K562 (cell line): ENCODE data around the gene CD24. TPM values are rescaled to one million over a fixed set of nuclear protein-coding genes. Genes with fewer than 3 reads are reported as not detected.

ENCODE experiments used
- ATAC-seq: fragments of 200-7000 bp; cut with Tn5 transposase; 3 replicates; pipeline ENCODE4 v1.9.1; 2020; ENCODE audit warnings: moderate library complexity
- BruUV-seq: library from RNA; stranded (reverse); fragments of 400-500 nt; replicated peaks from 2 replicates; lab custom pipeline; 2021; lab: Mats Ljungman, UMichigan
- CTCF ChIA-PET: fragments of 300-600 bp; formaldehyde crosslinking; extraction: SDS; loops from one replicate; lab custom pipeline; 2021; ENCODE audit warnings: low intra/inter-chr PET ratio; lab: Yijun Ruan, JAX
- POLR2A ChIA-PET: fragments of 300-600, 350-650 bp; sonication (Branson Sonifier 250); formaldehyde crosslinking; extraction: SDS; loops from one replicate; lab custom pipeline; 2021; ENCODE audit warnings: antibody characterized with exemption, inconsistent platforms; lab: Yijun Ruan, JAX
- DNase-seq, 4 experiments: peaks; one replicate each; pipeline versions ENCODE4 v3.0.0 to v3.0.0-alpha.2; 2011 to 2018; ENCODE audit warnings: low spot score in 3 of 4, mixed read lengths in 3 of 4; ENCODE audit errors: extremely low read depth in 1 of 4
- FAIRE-seq: peaks from 2 replicates; lab custom pipeline; 2011; peaks lifted over from hg19 to GRCh38; lab: Jason Lieb, UNC
- H2AFZ ChIP-seq: 2 replicates; pipeline ENCODE4 v1.6.0; 2011; ENCODE audit warnings: low read depth, low read length, control low read depth, inconsistent platforms
- H3K27ac ChIP-seq: fragments of 200-600 bp; 3 replicates; pipeline ENCODE4 v1.8.0; 2011; ENCODE audit warnings: low read depth, mild to moderate bottlenecking, control low read depth, inconsistent platforms, low read length, moderate library complexity, mixed read lengths; ENCODE audit errors: extremely low read depth
- H3K27me3 ChIP-seq, 2 experiments: fragments of 300-600 bp in 1 of 2; 2 replicates in 1 of 2; 3 replicates in 1 of 2; pipeline versions ENCODE4 v1.6.0 to v1.8.0; 2011; ENCODE audit warnings: inconsistent platforms in 2 of 2, low read length in 2 of 2, mild to moderate bottlenecking in 1 of 2, mixed read lengths in 1 of 2, moderate library complexity in 1 of 2; ENCODE audit not compliant: control insufficient read depth in 2 of 2, insufficient read depth in 2 of 2
- H3K36me3 ChIP-seq: fragments of 300-600 bp; 3 replicates; pipeline ENCODE4 v1.8.0; 2011; ENCODE audit warnings: mild to moderate bottlenecking, low read length, inconsistent platforms; ENCODE audit not compliant: control insufficient read depth, insufficient read depth
- H3K4me1 ChIP-seq, 2 experiments: fragments of 200-600 bp in 1 of 2; replicated peaks in 1 of 2; 2 replicates in 1 of 2; 3 replicates in 1 of 2; pipeline versions ENCODE4 v1.5.1 to v1.8.0; 2011; ENCODE audit warnings: inconsistent platforms in 2 of 2, low read length in 2 of 2, mild to moderate bottlenecking in 1 of 2, mixed read lengths in 1 of 2, moderate library complexity in 1 of 2; ENCODE audit not compliant: control insufficient read depth in 2 of 2, insufficient read depth in 2 of 2
- H3K4me2 ChIP-seq: 2 replicates; pipeline ENCODE4 v1.6.1; 2011; ENCODE audit warnings: low read length, control low read depth, inconsistent platforms, mixed read lengths; ENCODE audit not compliant: insufficient read depth
- H3K4me3 ChIP-seq: fragments of 200-600 bp; sonication (generic), shearing (Covaris generic); 2 replicates; pipeline ENCODE4 v1.5.1; 2016; ENCODE audit warnings: control low read depth, inconsistent platforms
- H3K79me2 ChIP-seq: fragments of 200-600 bp; 3 replicates; pipeline ENCODE4 v1.8.0; 2011; ENCODE audit warnings: low read length, inconsistent platforms; ENCODE audit not compliant: control insufficient read depth, insufficient read depth
- H3K9ac ChIP-seq, 2 experiments: 2 replicates each; pipeline versions ENCODE4 v1.6.0 to v1.6.1; 2011; ENCODE audit warnings: low read depth in 2 of 2, low read length in 2 of 2, control low read depth in 1 of 2, inconsistent platforms in 1 of 2, mild to moderate bottlenecking in 1 of 2, mixed read lengths in 1 of 2; ENCODE audit not compliant: insufficient read depth in 1 of 2
- H3K9me1 ChIP-seq: one replicate; pipeline ENCODE4 v1.6.0; 2011; ENCODE audit warnings: inconsistent platforms, mild to moderate bottlenecking, low read length, moderate library complexity; ENCODE audit not compliant: control insufficient read depth, insufficient read depth
- H3K9me3 ChIP-seq: replicated peaks from 2 replicates; pipeline ENCODE4 v1.5.1; 2011; ENCODE audit warnings: low read depth, low read length, inconsistent platforms; ENCODE audit not compliant: control insufficient read depth, insufficient read depth
- H4K20me1 ChIP-seq: replicated peaks from 2 replicates; pipeline ENCODE4 v1.6.1; 2011; ENCODE audit warnings: low read length, inconsistent platforms, mixed read lengths; ENCODE audit not compliant: control insufficient read depth, insufficient read depth
- BMI1 ChIP-seq: fragments of 150-350 bp; IDR thresholded peaks from 2 replicates; pipeline ENCODE4 v1.6.1; 2014; ENCODE audit warnings: low read length
- C11orf30 ChIP-seq: fragments of 450-650 bp; IDR thresholded peaks from 2 replicates; pipeline ENCODE4 v1.6.1; 2016; ENCODE audit warnings: low read depth, mild to moderate bottlenecking
- CTBP1 ChIP-seq: fragments of 450-650 bp; IDR thresholded peaks from 2 replicates; pipeline ENCODE4 v1.6.1; 2016; ENCODE audit warnings: borderline replicate concordance
- DEAF1 ChIP-seq: fragments of 450-650 bp; formaldehyde crosslinking; IDR thresholded peaks from 2 replicates; pipeline ENCODE4 v1.4.0; 2020; ENCODE audit warnings: mild to moderate bottlenecking, moderate library complexity
- FOXK2 ChIP-seq, 2 experiments: fragments of 450-650 bp; IDR thresholded peaks in 1 of 2; conservative IDR thresholded peaks in 1 of 2; 2 replicates each; pipeline ENCODE4 v1.6.1; 2016; ENCODE audit warnings: low read depth in 2 of 2, mild to moderate bottlenecking in 1 of 2
- MBD2 ChIP-seq: sonication (generic); IDR thresholded peaks from 2 replicates; pipeline ENCODE4 v1.6.1; 2016; ENCODE audit warnings: low read depth, borderline replicate concordance
- STAG1 ChIP-seq: sonication (generic); formaldehyde crosslinking; IDR thresholded peaks from 2 replicates; pipeline ENCODE4 v1.5.0; 2020; ENCODE audit warnings: missing genetic modification reagents, borderline replicate concordance
- TCF7 ChIP-seq: sonication (generic); IDR thresholded peaks from 2 replicates; pipeline ENCODE4 v1.6.1; 2016; ENCODE audit warnings: antibody characterized with exemption, borderline replicate concordance
- YY1 ChIP-seq, 3 experiments: IDR thresholded peaks; 2 replicates each; pipeline ENCODE4 v1.6.1; 2011; ENCODE audit warnings: low read length in 2 of 3, mild to moderate bottlenecking in 2 of 3, moderate library complexity in 2 of 3, borderline replicate concordance in 1 of 3, control low read depth in 1 of 3, low read depth in 1 of 3; ENCODE audit not compliant: insufficient read depth in 3 of 3, insufficient replicate concordance in 2 of 3, control insufficient read depth in 1 of 3, insufficient read length in 1 of 3; ENCODE audit errors: extremely low read depth in 1 of 3
- ZBTB17 ChIP-seq: fragments of 450-650 bp; formaldehyde crosslinking; IDR thresholded peaks from 2 replicates; pipeline ENCODE4 v1.4.0; 2020; ENCODE audit warnings: mild to moderate bottlenecking
- ZBTB34 ChIP-seq: fragments of 250-450 bp; sonication (Bioruptor Pico); IDR thresholded peaks from 2 replicates; pipeline ENCODE4 v1.8.0; 2021; ENCODE audit warnings: mild to moderate bottlenecking, moderate library complexity
- ZBTB9 ChIP-seq: fragments of 450-650 bp; formaldehyde crosslinking; IDR thresholded peaks from 2 replicates; pipeline ENCODE4 v1.4.0; 2020; ENCODE audit warnings: mild to moderate bottlenecking, moderate library complexity
- ZNF175 ChIP-seq: fragments of 200-800 bp; sonication (Bioruptor generic); IDR thresholded peaks from 2 replicates; pipeline ENCODE4 v1.6.1; 2016; ENCODE audit warnings: low read depth, mild to moderate bottlenecking, missing genetic modification characterization, missing compliant biosample characterization
- ZNF239 ChIP-seq: fragments of 250-450 bp; sonication (Bioruptor Pico); IDR thresholded peaks from 2 replicates; pipeline ENCODE4 v1.4.0; 2020; ENCODE audit warnings: mild to moderate bottlenecking
- WGBS: fragments of 100-300 bp; shearing (Covaris generic); methylation state at CpG from one replicate; pipeline ENCODE4 v1.1.6; 2016; ENCODE audit warnings: low coverage, mixed read lengths; ENCODE audit not compliant: insufficient coverage; ENCODE audit errors: missing lambda C conversion rate; 5-methylcytosine and 5-hydroxymethylcytosine counted together
- in situ Hi-C: fragments of 300-500 bp; cut with MboI; formaldehyde crosslinking; loops from 4 replicates; pipeline ENCODE4 v1.15.0; 2018; ENCODE audit warnings: inconsistent platforms, mixed read lengths
- intact Hi-C: fragments of 100-400 bp; cut with micrococcal nuclease; formaldehyde crosslinking; loops from 2 replicates; pipeline ENCODE4 v1.14.2; 2022
- polyA plus RNA-seq, 8 experiments: library from polyadenylated mRNA; depleted of rRNA in 4 of 8; stranded (reverse) in 5 of 8; unstranded in 3 of 8; fragments of >200 nt; fragmentation: Nextera tagmentation in 2 of 8; fragmentation: Illumina TruSeq in 1 of 8; extraction: Ambion mirVana in 2 of 8; extraction: Trizol in 1 of 8; gene quantifications; 2 replicates each; pipeline versions ENCODE4 v1.2.1 to v1.2.3, GENCODE V29; 2011 to 2014; ENCODE audit warnings: inconsistent platforms in 1 of 8, missing spikeins in 1 of 8
- total RNA-seq, 7 experiments: library from RNA; depleted of rRNA in 6 of 7; stranded (reverse); fragments of >200 nt in 6 of 7; fragmentation: Illumina TruSeq in 2 of 7; extraction: Trizol in 2 of 7; gene quantifications; 2 replicates each; pipeline versions ENCODE4 v1.2.1 to v1.2.3, GENCODE V29; 2011 to 2021; ENCODE audit warnings: low replicate concordance in 1 of 7

Gene CD24
- total and polyA plus RNA-seq, 9 of the 15 experiments (the other 6 are each of a cell fraction or from before 2014, with no cell fraction given): 8.8 to 155 (median 27.1) TPM

GRCh38 chr6:106979435-106979884 lies 4.9 kb upstream of the CD24 start:
- peak overlapping the region; percentile 46; the same call in 1 of the 2 replicates for H2AFZ ChIP-seq
- H3K79me2 ChIP-seq: no peaks in the 10 kb centered on the region
- intact Hi-C loops (loop anchor here (1.0 to 10.0 kb wide), 9 partner anchors 95 to 641 kb away; partner anchors contain the start of genes QRSL1 and RTN4IP1), in situ Hi-C loops (loop anchor here (25.0 kb wide), 1 partner anchor 417 kb away; no protein-coding TSS in a partner anchor)
- ATAC-seq: peak; percentile 80
- ChIA-PET CTCF (interaction anchor here (0.7 to 2.9 kb wide), 6 partner anchors 369 to 644 kb away, joined by 3 to 43 read pairs (median 8); no protein-coding TSS in a partner anchor), POLR2A (interaction anchor here (0.5 to 1.0 kb wide), 5 partner anchors 11 to 640 kb away, joined by 3 read pairs; no protein-coding TSS in a partner anchor)
- H4K20me1 ChIP-seq: no peaks in the 10 kb centered on the region
- no peaks in the 10 kb centered on the region for H3K9me1 ChIP-seq
- no peak overlapping the region for H3K4me2 ChIP-seq
- H3K4me1 ChIP-seq: peaks cover 0 to 12% of the 10 kb centered on the region in 2 experiments; a peak in 2 of 5 replicates
- no peaks in the 10 kb centered on the region for H3K36me3 ChIP-seq
- BruUV-seq: no TSS peak
- no peaks in the 10 kb centered on the region; a peak in 1 of 5 replicates for H3K27me3 ChIP-seq
- no peak for FAIRE-seq
- WGBS: 0% methylated on average over 8 of the region's 8 CpGs
- no peak overlapping the region for H3K4me3 ChIP-seq
- H3K9ac ChIP-seq: no peak overlapping the region
- peak; percentile 82 to 90 (median 84) for DNase-seq
- no peak overlapping the region for H3K27ac ChIP-seq
- no peaks in the 10 kb centered on the region for H3K9me3 ChIP-seq
- TF ChIP-seq TCF7 (no peak), STAG1 (CRISPR knock-in tag) (peak; percentile 98), FOXK2 (conservative IDR thresholded peaks at IDR 0.05 in 1 of 2, IDR thresholded peaks at IDR 0.05 in 1 of 2; ENCODE audit: low read depth in 2 of 2) (0 out of 4 replicates have a peak, but pooled peaks of 1 of the 2 experiments have one; percentile 27), CTBP1 (peak; percentile 65), YY1 (IDR thresholded peaks at IDR 0.05; ENCODE audit: borderline replicate concordance in 1 of 3, control insufficient read depth in 1 of 3, extremely low read depth in 1 of 3, insufficient read depth in 3 of 3, insufficient read length in 1 of 3, insufficient replicate concordance in 2 of 3, low read depth in 1 of 3, low read length in 2 of 3) (peak in 1 of 3 experiments; percentile 17), ZNF239 (CRISPR knock-in tag) (no peak), ZBTB17 (CRISPR knock-in tag) (no peak), ZNF175 (CRISPR knock-in tag) (no peak), BMI1 (no peak), DEAF1 (CRISPR knock-in tag) (peak; percentile 97), C11orf30 (peak; percentile 58; the same call in 1 of the 2 replicates), ZBTB9 (no peak), MBD2 (no peak), ZBTB34 (CRISPR knock-in tag) (no peak)
